Natural killer cell treated with Interleukin-12 subunit alpha and Interleukin-12 subunit beta and Interleukin-15 and Interleukin-18, amount 100 ng/mL, for 72 hours (primary cell): ENCODE data around the gene PRKCZ. TPM values are rescaled to one million over a fixed set of nuclear protein-coding genes. Genes with fewer than 3 reads are reported as not detected.

Experiments used
- ATAC-seq, 2 donors: fragments of 150-1000 bp; cut with Tn5 transposase in 1 of 2; sonication (Bioruptor Pico), chemical (Tn5 transposase) in 1 of 2; 2 replicates each; pipeline ENCODE4 v1.10.0; 2021
- DNase-seq: peaks from one replicate; pipeline ENCODE4 v3.0.0; 2022; ENCODE audit warnings: low spot score
- H3K27ac Mint-ChIP-seq, 2 donors: 1 replicate in 1 of 2; 2 replicates in 1 of 2; pipeline ENCODE4 v1.8.0; 2022; ENCODE audit warnings: mixed read lengths in 2 of 2, mild to moderate bottlenecking in 1 of 2, moderate library complexity in 1 of 2
- H3K27me3 Mint-ChIP-seq, 2 donors: 1 replicate in 1 of 2; 2 replicates in 1 of 2; pipeline ENCODE4 v1.8.0; 2022; ENCODE audit warnings: mixed read lengths in 2 of 2
- H3K36me3 Mint-ChIP-seq: one replicate; pipeline ENCODE4 v1.8.0; 2022; ENCODE audit warnings: mixed read lengths
- H3K4me1 Mint-ChIP-seq, 2 donors: 1 replicate in 1 of 2; 2 replicates in 1 of 2; pipeline ENCODE4 v1.8.0; 2022; ENCODE audit warnings: low read depth in 2 of 2, mixed read lengths in 2 of 2, mild to moderate bottlenecking in 1 of 2
- H3K4me3 Mint-ChIP-seq: one replicate; pipeline ENCODE4 v1.8.0; 2022; ENCODE audit warnings: mixed read lengths
- H3K9me3 Mint-ChIP-seq: 2 replicates; pipeline ENCODE4 v1.8.0; 2022; ENCODE audit warnings: mixed read lengths
- total RNA-seq, 2 donors: library from RNA; stranded (reverse); gene quantifications; one replicate each; pipeline ENCODE4 v1.2.3, GENCODE V29; 2022

The PRKCZ gene
- total RNA-seq, 2 donors from 2014 or later, result 10.8 to 13.2 TPM

DNA sequence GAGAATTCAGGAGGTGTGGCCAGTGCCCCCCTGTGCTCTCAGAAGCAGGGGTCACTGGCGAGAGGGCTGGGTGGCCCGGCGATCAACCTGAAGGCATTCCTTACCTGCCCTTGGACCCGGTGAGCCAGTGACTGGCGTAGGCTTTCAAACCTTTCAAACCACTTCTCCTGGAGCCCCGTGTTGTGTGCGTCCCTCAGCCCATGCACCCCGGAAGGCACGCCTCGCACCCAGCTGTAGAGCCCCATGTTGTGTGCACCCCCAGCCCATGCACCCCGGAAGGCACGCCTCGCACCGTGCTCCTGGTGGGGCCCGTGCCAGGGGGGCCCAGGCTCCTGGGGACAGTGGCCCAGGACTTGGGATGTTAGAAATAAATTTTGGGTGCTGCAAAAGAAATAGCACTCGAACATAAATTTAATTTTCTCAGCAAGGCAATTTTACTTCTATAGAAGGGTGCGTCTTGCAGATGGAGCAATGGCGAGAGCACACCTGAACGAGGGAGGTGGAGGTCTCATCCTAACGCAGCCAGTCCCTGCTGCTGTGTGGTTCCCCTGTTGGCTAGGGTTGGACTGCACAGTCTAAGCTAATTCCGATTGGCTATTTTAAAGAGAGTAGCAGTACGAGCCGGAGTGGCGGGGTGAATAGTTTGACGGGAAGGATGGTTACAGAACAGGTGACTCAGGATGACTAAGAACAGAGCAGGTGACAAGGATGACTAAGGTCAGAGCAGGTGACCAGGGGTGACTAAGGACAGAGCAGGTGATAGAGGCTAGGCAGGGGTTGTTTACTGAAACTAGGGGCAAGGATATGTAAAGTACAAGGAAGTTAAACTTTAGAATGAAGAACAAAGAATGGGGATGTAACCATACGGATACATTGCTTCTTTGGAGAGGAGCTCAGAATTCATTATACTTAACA is 47.4 kb downstream of the PRKCZ start:
- Mint-ChIP-seq H3K36me3 (peaks cover 6% of the 10 kb centered on the region), H3K27me3 (no peaks in the 10 kb centered on the region), H3K4me3 (no peak overlapping the region), H3K9me3 (peaks cover 4% of the 10 kb centered on the region), H3K27ac (no peak overlapping the region), H3K4me1 (peaks cover 0 to 4% of the 10 kb centered on the region in 2 donors)
- DNase-seq (peak; percentile 22), ATAC-seq (no peak)

DNA sequence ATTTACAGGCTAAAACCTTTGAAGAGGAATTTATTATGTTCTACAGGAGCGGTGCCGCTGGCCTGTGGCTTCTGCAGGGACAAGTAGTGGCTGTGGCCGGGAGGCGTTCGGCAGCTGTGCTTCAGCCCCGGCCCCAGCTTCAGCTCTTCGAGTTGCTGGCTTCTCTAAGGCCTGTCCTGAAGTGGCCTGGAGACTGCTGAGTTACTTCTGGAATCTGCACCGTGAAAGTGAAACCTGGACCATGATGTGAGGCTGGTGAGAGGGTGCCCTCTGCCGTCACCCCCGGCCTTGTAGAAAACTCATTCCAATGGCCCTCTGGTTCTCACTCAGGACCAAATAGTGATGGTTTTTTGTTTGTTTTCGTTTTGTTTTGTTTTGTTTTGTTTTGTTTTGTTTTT is 48.1 kb downstream of the PRKCZ start:
- Mint-ChIP-seq H3K27me3 (no peaks in the 10 kb centered on the region), H3K36me3 (peaks cover 6% of the 10 kb centered on the region), H3K9me3 (peaks cover 4% of the 10 kb centered on the region), H3K4me3 (no peak overlapping the region), H3K27ac (no peak overlapping the region), H3K4me1 (peaks cover 0 to 4% of the 10 kb centered on the region in 2 donors)
- ATAC-seq (no peak), DNase-seq (peak; percentile 10)

DNA sequence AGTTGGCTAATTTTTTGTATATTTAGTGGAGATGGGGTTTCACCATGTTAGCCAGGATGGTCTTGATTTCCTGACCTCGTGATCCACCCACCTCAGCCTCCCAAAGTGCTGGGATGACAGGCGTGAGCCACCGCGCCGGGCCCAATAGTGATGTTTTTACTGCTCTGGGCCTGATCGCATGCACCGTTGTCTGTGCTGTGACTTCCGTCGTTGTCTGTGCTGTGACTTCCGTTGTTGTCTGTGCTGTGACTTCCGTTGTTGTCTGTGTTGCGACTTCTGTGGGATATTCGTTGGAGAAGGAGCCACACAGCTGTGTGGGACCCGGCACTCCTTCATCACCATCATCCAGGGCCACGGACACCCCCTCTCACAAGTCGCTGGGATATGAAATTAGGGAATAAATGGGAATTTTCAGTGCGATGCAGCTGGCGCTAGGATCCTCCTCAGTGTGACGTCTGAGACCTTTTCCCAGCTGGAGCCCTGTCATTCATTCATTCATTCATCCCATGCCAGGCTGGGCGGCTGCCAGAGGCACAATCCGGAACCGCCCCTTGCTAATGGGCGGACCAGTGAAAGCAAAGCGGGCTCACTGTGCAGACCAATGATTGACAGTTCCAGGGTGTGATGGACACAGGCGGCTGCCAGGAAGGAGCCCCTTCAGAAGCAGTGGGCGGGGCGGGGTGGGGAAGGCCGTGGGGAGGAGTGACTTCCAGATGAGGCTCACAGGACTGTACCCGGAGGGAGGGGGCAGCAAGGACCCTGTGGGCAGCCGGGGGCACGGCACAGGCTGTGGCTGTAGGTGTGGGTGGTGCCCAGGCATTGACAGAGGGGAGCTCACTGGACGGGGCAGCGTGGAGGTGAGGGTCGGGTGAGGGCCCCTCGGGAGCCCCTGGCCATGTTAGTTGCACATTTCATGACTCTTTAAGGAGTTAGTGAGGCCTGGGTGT is 48.9 kb downstream of the PRKCZ start:
- H3K4me3 Mint-ChIP-seq, result no peak overlapping the region
- ATAC-seq (no peak), DNase-seq (peak; percentile 8)
- H3K4me1 Mint-ChIP-seq, result peaks cover 0 to 4% of the 10 kb centered on the region in 2 donors
- peaks cover 6% of the 10 kb centered on the region for H3K36me3 Mint-ChIP-seq
- H3K27ac Mint-ChIP-seq, result no peak overlapping the region
- H3K9me3 Mint-ChIP-seq, result peaks cover 4% of the 10 kb centered on the region
- H3K27me3 Mint-ChIP-seq, result no peaks in the 10 kb centered on the region

DNA sequence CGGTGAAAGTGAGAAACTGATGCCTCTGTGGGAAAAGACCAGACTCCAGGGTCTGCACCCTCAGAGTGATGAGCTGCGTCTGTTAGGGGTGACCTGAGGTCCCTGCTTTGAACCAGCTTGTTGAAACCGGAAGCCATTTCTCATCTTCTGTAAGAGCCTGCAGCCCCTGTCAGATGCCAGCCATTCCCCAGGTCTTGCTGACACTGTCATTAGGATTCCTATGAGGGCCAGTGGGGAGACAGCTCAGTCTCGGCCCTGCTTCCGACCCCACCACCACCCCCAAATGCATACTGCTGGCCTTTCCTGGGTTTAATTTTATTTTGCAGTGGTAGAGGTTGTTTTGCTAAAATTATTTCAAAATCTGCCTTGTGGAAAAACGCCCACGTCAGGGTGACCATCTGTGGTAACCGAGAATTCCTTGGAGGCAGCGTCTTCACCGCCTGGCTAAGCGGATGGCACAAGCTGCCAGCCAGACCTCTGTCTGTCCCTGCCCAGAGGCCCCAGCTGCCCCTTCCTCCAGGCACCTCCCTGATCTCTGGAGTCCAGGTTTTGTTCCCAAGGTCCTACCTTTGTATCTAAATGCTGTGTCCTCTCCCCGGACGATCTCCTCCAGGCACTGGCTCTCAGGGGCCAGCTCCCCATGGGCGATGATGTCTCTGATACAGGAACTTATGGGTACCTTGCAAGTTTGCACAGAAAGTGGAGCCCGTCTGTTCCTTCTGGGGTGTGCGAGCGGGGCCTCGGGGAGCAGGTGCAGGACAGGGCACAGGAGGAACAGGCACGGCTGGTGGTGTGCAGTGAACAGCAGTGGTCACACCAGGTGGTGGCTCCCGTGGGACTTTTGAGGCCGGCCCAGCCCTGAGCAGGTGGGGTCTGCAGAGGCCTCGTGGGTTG is 49.9 kb downstream of the PRKCZ start:
- Mint-ChIP-seq H3K27me3 (no peaks in the 10 kb centered on the region), H3K9me3 (peaks cover 4% of the 10 kb centered on the region), H3K27ac (no peak overlapping the region), H3K36me3 (peaks cover 6% of the 10 kb centered on the region), H3K4me3 (no peak overlapping the region), H3K4me1 (peaks cover 0 to 4% of the 10 kb centered on the region in 2 donors)
- peak; percentile 40 for DNase-seq
- no peak for ATAC-seq

DNA sequence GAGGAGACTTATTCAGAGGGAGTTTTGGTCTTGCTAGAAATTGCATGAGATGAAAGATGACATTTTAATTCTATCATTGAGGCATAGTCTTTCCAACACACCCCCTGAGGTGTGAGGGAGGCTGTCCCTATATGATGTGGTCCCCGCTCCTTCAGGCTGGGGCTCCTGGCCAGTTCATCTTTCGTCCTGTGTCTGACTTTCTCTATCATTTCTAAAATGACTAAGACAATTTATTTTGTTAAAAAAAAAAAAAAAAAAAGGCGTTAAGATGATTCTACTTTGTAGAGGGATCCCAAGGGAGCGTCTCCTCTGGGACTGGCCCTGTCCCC is 50.5 kb downstream of the PRKCZ start:
- Mint-ChIP-seq H3K27ac (no peak overlapping the region), H3K4me3 (no peak overlapping the region), H3K27me3 (no peaks in the 10 kb centered on the region), H3K36me3 (peaks cover 6% of the 10 kb centered on the region), H3K4me1 (peaks cover 0 to 4% of the 10 kb centered on the region in 2 donors), H3K9me3 (peaks cover 4% of the 10 kb centered on the region)
- DNase-seq, result no peak
- ATAC-seq, result no peak

DNA sequence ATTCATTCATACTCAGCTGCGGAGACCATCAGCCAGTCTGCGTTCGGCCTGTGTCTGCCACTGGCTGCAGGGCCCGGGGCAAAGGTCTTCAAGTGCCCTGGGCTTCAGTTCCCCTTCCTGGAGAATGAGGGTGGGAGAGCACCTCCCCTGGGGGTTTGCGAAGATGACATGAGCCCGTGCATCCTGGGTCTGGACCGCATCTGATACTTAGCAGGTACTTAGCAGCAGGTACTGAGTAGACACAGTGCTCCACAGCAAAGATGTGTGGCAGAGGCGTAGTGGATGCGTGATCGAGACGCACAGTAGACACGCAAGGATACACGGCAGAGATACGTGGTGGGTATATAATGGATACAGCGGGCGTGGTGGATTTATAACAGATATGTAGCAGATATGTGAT is 51.3 kb downstream of the PRKCZ start:
- Mint-ChIP-seq H3K9me3 (peaks cover 4% of the 10 kb centered on the region), H3K27ac (no peak overlapping the region), H3K4me3 (no peak overlapping the region), H3K4me1 (peaks cover 0 to 4% of the 10 kb centered on the region in 2 donors), H3K36me3 (peaks cover 6% of the 10 kb centered on the region), H3K27me3 (no peaks in the 10 kb centered on the region)
- no peak for ATAC-seq
- DNase-seq, result peak; percentile 29

DNA sequence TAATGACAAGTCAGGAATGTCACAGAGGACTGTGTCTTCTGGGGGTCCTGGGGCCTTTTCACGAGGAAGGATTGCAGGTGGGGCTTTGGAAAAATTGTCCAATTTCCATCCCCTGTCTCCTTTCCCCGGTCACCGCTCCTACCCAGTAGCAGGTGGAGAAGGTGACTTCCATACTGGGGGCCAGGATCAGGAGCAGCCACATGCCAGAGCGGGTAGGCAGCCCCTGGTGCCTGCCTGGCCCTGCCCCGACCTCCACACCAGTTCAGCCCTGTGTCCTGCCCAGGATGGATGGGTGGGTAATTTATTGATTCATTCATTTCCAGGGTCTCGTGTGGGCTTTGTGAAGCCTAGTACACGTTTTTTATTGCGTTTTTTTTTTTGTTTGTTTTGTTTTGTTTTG is 51.7 kb downstream of the PRKCZ start:
- no peak overlapping the region for H3K4me3 Mint-ChIP-seq
- ATAC-seq (no peak), DNase-seq (peak; percentile 18)
- peaks cover 0 to 4% of the 10 kb centered on the region in 2 donors for H3K4me1 Mint-ChIP-seq
- H3K36me3 Mint-ChIP-seq, result peaks cover 6% of the 10 kb centered on the region
- H3K9me3 Mint-ChIP-seq, result peaks cover 4% of the 10 kb centered on the region
- no peaks in the 10 kb centered on the region for H3K27me3 Mint-ChIP-seq
- H3K27ac Mint-ChIP-seq, result no peak overlapping the region

DNA sequence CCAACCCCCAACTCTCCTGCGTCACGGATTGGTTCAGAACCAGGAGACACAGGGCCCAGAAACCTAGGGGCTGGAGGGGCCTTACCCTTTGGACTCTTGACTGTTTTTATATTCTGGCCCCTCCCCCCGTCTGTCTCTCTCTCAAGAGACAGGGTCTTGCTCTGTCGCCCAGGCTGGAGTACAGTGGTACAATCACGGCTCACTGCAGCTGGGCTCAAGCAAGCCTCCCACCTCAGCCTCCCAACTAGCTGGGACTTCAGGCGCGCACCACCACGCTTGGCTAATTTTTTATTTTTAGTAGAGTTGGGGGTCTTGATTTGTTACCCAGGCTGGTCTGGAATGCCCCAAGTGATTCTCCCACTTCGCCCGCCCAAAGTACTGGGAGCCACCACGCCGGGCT is 52.5 kb downstream of the PRKCZ start:
- H3K36me3 Mint-ChIP-seq, result peaks cover 4% of the 10 kb centered on the region

DNA sequence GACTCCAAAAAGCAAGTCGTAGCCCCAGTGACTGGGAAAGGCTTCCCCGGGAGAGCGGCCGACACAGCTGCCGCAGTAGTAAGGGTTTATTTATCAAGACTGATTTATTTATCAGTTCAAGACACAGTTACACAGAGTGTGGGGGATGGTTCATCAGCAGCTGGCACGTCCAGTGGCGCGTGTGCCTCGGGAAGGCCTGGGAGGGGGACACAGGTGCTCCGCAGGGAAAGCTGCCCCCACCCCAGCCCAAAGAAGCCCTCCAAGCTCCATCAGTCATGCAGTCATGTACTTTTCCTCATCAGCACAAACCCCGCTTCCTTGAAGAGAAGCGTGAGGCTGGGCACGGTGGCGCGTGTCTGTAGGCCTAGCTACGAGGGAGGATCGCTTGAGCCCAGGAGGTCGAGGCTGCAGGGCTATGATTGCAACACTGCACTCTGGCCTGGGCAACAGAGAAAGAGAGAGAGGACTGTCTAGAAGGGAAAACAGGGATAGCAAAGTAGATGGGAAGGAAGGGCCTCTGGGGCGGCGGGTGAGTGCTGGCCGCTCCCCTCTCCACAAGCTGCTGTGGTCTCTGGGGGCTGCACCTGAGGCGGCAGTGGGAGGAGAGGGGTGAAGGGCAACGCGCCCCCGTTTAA is 53.2 kb downstream of the PRKCZ start:
- DNase-seq (peak; percentile 44), ATAC-seq (no peak)
- no peaks in the 10 kb centered on the region for H3K9me3 Mint-ChIP-seq
- no peaks in the 10 kb centered on the region for H3K4me1 Mint-ChIP-seq
- no peak overlapping the region for H3K4me3 Mint-ChIP-seq
- no peak overlapping the region for H3K27ac Mint-ChIP-seq
- no peaks in the 10 kb centered on the region for H3K36me3 Mint-ChIP-seq
- no peaks in the 10 kb centered on the region for H3K27me3 Mint-ChIP-seq

More for the DNA sequence above, 52.5 kb downstream of the PRKCZ start:
- Mint-ChIP-seq H3K9me3 (peaks cover 3% of the 10 kb centered on the region), H3K27me3 (no peaks in the 10 kb centered on the region), H3K27ac (no peak overlapping the region), H3K4me1 (peaks cover 0 to 3% of the 10 kb centered on the region in 2 donors), H3K4me3 (no peak overlapping the region)
- ATAC-seq (no peak), DNase-seq (peak; percentile 3)

DNA sequence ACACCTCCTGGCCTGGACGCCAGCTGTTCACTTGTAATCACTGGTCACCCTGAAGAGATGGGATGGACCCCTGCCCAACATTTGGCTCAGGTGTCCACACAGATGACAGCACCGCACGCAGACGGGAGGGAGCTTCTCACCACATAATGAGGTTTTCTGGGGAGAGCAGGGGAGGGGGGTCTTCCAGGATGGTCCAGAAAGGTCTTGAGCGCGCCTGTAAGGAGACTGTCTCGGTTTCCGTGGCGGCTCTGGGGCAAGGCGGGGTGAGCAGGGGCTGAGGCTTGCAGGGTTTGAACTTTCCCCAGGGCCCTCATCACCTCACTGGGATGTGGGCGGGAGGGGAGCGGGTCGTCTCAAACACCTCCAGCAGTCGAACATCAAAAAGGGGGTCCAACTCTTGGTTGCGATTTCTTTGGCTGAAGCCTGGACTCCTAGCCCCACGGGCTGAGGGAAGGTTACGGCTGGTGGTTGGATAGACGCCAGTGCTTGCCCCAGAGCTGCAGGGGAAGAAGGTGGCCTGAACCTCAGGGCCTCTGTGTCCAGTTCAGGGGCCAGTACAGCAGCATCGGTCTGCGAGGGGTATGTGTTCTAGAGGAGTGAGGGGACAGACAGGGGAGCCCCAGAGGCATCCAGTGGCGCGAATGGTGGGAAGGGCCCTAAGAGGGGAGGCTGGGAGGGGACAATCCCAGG is 53.8 kb downstream of the PRKCZ start:
- no peaks in the 10 kb centered on the region for H3K4me1 Mint-ChIP-seq
- no peak overlapping the region for H3K27ac Mint-ChIP-seq
- H3K4me3 Mint-ChIP-seq, result no peak overlapping the region
- H3K27me3 Mint-ChIP-seq, result no peaks in the 10 kb centered on the region
- no peak for ATAC-seq
- no peaks in the 10 kb centered on the region for H3K36me3 Mint-ChIP-seq
- H3K9me3 Mint-ChIP-seq, result no peaks in the 10 kb centered on the region
- peak; percentile 47 for DNase-seq

DNA sequence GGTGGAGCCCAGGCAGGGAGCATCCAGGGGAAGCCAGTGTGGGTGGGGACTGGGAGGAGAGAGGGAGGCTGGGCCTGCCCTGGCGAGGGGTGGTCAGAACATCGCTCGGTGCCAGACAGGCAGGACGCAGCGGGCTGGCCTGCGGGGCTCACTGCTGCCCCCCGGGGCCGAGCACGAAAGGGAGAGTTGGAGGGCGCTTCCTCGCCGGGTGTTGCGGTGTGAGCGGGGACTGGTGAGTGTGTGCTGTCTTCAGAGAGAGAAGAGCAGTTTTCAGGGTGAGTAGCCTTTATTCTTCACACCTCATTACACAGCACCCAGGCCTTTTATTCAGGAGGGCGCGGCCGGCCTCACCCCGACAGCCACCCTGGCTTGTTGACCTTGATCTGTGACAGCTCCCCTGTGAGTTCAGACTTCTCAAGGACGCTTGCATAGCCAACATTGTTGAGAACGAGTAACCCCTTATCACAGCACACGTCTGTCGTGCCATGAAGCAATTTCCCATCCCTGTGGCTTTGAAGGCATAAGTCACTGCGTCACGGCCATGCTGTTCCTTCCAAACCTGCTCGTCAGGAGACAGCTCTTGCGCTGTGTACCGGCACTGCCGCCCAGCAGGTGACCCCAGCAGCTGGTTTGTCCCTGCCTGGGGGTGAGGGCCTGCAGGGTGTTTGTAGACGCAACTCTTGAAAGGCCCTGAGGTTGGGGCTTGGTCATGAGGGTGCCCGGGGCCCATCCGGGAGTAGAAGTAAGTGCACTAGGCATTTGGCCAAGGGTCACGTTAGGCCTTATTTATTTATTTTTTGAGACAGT is 54.6 kb downstream of the PRKCZ start:
- Mint-ChIP-seq H3K4me1 (no peaks in the 10 kb centered on the region), H3K4me3 (no peak overlapping the region), H3K27ac (no peak overlapping the region), H3K36me3 (no peaks in the 10 kb centered on the region), H3K9me3 (no peaks in the 10 kb centered on the region), H3K27me3 (no peaks in the 10 kb centered on the region)
- DNase-seq (peak; percentile 51), ATAC-seq (no peak)
